ENCODE data around the gene CCDC172. TPM values are rescaled to one million over a fixed set of nuclear protein-coding genes. Genes with fewer than 3 reads are reported as not detected.

The CCDC172 gene
- total RNA-seq, 1 experiment from 2014 or later = not detected

DNA sequence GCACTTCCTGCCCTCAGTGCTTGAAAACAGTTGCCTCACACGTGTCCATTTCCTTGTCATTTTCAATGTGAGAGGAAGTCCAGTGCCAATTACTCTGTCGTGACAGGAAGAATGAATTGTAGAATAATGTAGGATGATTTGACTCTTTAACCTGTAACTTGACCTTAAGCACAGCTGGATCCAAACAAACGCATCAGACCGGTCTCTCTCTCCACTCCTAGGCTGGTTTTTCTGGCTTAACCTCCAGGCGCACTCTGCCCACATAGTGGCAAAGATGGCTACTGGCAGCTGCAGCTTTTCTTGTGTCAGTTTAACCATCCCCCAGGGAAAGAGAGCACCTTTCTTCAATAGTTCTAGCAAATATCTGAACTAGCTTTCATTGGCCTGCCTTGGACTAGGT, 74.0 kb downstream of the CCDC172 start:
- no peak for DNase-seq
- Histone ChIP-seq H3K36me3 (no peaks in the 10 kb centered on the region), H3K4me3 (no peak overlapping the region), H3K9me3 (no peaks in the 10 kb centered on the region), H3K27me3 (no peaks in the 10 kb centered on the region)

DNA sequence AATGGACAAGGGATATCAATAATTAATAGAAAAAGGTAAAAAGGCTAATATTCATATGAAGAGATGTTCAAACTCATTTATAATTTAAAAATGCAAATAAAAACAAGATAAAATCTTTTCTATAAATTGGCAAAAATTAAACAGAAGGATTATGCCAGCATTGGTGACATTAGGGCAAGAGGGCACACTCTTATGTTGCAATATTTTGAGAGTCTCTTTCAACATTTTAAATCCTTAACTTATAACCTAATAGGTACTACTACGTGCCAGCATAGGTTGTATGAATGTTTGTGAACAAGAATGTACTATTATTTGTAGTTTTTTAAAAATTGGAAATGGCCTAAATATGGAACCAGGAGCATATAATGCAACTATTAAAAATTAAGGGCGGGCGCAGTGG, 78.6 kb downstream of the CCDC172 start:
- DNase-seq = no peak
- peaks cover 11% of the 10 kb centered on the region for H3K27me3 ChIP-seq
- H3K36me3 ChIP-seq = no peaks in the 10 kb centered on the region
- H3K9me3 ChIP-seq = no peaks in the 10 kb centered on the region
- no peak overlapping the region for H3K4me3 ChIP-seq

DNA sequence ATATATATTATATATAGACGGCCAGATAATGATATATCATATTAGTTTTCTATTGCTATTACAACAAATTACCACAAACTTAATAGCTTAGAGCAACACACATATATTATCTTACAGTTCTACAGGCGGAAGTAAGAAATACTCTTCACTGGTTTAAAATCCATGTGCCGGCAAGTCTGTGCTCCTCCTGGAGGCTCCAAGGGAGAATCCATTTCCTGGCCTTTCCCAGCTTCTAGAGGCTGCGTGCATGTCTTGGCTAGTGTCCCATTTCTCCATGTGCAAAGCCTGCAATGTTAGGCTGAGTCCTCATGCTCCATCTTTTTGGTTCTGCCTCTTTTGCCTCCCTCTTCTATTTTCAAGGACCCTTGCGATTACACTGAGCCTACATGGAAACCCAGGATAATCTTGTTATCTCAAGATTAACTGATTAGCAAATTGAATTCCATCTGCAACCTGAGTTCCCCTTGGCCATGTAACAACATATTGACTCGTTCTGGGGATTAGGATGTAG, 79.5 kb downstream of the CCDC172 start:
- no peak for DNase-seq
- Histone ChIP-seq H3K4me3 (no peak overlapping the region), H3K36me3 (no peaks in the 10 kb centered on the region), H3K27me3 (peaks cover 11% of the 10 kb centered on the region), H3K9me3 (no peaks in the 10 kb centered on the region; the same call in 1 of the 2 replicates)

DNA sequence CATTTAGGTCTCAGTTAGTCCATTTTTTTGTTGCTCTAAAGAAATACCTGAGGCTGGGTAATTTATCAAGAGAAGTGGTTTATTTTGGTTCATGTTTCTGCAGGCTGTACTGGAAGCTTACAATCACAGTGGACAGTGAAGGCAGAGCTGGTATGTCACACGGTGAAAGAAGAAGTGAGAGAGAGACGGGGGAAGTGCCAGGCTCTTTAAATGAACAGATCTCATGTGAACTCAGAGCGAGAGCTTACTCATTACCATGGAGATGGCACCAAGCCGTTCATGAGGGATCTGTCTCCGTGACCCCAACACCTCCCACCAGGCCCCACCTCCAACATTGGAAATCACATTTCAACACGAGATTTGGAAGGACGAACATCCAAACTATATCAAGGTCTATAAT, 84.5 kb downstream of the CCDC172 start:
- H3K9me3 ChIP-seq = no peaks in the 10 kb centered on the region; the same call in 1 of the 2 replicates
- no peak overlapping the region for H3K4me3 ChIP-seq
- peaks cover 11% of the 10 kb centered on the region for H3K27me3 ChIP-seq
- DNase-seq = no peak
- no peaks in the 10 kb centered on the region for H3K36me3 ChIP-seq

DNA sequence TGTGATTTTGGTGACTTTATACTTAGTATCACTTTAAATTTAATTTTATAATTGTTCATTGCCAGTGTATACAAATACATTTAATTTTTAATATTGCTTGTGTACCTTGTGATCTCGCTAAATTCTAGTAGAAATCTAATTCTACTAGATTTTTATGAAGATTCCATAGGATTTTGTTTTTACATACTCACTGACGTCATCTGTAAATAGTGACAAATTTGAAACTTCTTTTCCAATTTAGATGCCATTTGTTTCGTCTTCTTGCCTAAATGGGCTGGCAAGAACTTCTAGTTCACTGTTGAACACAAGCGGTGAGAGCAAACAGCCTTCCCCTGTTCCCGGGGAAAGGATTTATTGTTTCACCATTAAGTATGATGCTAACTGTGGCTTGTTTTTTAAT, 86.1 kb downstream of the CCDC172 start:
- H3K36me3 ChIP-seq = no peaks in the 10 kb centered on the region
- no peaks in the 10 kb centered on the region; the same call in 1 of the 2 replicates for H3K9me3 ChIP-seq
- DNase-seq = no peak
- H3K27me3 ChIP-seq = peaks cover 3% of the 10 kb centered on the region
- H3K4me3 ChIP-seq = no peak overlapping the region

DNA sequence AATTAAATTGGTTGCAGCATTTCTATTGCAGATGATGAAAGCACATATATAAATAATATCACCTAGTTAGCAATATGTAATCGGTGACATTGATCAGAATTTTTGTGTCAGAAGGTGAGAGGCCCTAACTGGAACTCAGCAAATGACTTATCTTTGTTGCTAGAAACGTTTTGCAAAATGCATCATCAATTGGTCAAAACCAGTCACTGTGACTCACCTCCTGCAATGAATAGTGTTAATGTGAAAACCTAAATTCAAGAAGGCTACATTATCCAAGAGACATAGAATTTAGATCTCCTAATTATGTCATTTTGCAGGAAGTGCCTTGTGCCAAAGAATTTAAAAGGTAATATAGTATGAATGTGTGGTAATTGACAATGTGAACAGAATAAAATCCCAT, 93.6 kb downstream of the CCDC172 start:
- Histone ChIP-seq H3K27me3 (no peaks in the 10 kb centered on the region), H3K9me3 (no peaks in the 10 kb centered on the region), H3K36me3 (no peaks in the 10 kb centered on the region), H3K4me3 (no peak overlapping the region)
- no peak for DNase-seq

DNA sequence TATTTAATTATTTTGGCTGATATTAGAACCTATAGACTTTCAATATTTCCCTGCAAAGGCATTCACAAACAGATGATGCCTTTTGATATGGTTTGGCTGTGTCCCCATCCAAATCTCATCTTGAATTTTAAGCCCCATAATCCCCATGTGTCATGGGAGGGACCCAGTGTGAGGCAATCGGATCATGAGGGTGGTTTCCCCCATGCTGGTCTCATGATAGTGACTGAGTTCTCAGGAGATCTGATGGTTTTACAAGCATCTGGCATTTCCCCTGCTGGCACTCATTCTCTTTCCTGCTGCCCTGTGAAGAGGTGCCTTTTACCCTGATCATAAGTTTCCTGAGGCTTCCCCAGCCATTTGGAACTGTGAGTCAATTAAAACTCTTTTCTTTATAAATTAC, 94.1 kb downstream of the CCDC172 start:
- DNase-seq = peak; percentile 44
- Histone ChIP-seq H3K4me3 (no peak overlapping the region), H3K27me3 (no peaks in the 10 kb centered on the region), H3K36me3 (no peaks in the 10 kb centered on the region), H3K9me3 (no peaks in the 10 kb centered on the region)

DNA sequence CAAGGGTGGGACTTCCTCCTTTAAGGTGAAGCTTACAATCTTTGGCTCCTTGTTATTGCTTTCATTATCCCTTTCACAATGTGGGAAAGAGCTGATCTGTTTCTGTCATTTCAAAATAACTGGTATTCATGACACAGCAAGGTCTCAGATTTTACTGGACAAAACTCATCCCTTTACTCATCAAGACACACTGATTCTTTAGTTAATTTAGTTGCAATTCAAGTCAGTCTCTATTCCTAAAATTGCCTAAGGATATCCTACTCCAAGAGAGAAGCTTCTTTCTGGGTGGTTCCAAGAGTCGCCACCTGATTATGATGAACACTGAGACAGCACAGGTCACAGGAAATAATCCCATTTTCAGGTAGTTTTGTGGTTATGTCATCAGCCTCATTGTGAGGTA, 97.6 kb downstream of the CCDC172 start:
- H3K9me3 ChIP-seq = no peaks in the 10 kb centered on the region
- H3K36me3 ChIP-seq = no peaks in the 10 kb centered on the region
- DNase-seq = no peak
- no peaks in the 10 kb centered on the region for H3K27me3 ChIP-seq
- no peak overlapping the region for H3K4me3 ChIP-seq

DNA sequence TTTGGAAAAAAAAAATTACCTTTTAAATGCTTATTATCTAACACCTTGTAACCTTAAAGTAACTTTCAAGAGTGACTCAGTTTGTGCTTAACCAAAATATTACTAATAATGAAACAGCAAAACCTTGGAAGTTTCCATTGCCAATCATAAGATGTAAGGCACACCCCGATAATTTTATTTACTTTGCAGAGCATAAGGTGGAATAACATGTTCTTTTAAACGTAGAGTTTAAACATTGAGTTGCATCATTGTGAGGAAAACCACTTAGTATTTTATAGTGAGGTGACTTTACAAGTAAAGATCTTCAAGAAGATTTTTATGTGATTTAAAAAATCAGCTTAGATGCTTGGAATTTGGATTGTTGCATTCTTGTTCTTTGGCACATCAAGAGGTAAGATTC, 103.4 kb downstream of the CCDC172 start, which contains the start of gene PNLIPRP3:
TSS of gene PNLIPRP3 (plus strand) at position 177 of the 400 bp plus-strand sequence. CDS start at position 343, 166 bp downstream.
- no peak for DNase-seq
- Histone ChIP-seq H3K4me3 (no peak within 1 kb of the TSS), H3K36me3 (no peaks in the 10 kb centered on the region), H3K9me3 (no peaks in the 10 kb centered on the region), H3K27me3 (no peaks in the 10 kb centered on the region; the same call in none of the 2 replicates)

DNA sequence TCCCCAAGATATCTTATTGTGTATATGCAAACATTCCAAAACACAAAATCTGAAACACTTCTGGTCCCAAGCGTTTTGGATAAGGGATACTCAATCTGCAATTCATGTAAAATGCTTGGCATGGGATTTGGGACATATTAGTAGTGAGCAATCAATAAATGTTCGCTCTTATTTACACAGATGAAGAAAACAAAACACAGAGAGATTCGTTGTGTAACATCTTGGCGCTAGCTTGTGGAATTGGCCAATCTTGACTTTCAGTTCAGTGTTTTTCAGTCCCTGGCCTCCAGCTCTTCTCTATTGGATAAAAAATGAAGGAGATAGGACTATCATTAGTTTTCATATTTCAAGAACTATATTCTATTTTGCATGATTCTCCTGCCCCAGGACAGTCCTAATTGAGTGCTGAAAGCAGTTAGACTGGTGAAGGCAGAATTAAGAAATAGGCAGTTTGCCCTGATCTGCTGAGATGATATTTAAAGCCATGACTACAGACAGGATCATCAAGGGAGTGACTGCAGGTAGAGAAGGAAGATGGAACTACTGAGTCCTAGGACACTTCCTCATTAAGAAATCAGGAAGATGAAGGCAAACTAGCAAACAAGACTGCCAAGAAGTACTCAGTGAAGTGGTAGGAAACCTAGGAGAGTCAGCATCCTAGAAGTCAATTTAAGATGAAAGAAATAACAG, 105.2 kb downstream of the CCDC172 start:
- Histone ChIP-seq H3K27me3 (no peaks in the 10 kb centered on the region; the same call in none of the 2 replicates), H3K36me3 (no peaks in the 10 kb centered on the region), H3K4me3 (no peak overlapping the region), H3K9me3 (no peaks in the 10 kb centered on the region)
- DNase-seq = no peak

Other genes with a start within 250 kb of the CCDC172 start
- 27.6 and 47.6 TPM in 2 replicates for gene GFRA1, start 51.2 kb upstream of the CCDC172 start, total RNA-seq (2014; rRNA removed; shearing (Covaris generic); ENCODE audit: low replicate concordance)
- gene PNLIPRP3, start 103.4 kb downstream of the CCDC172 start, total RNA-seq (2014; rRNA removed; shearing (Covaris generic); ENCODE audit: low replicate concordance) = not detected in 2 replicates
- gene PNLIP, start 221.5 kb downstream of the CCDC172 start, total RNA-seq (2014; rRNA removed; shearing (Covaris generic); ENCODE audit: low replicate concordance) = not detected in 2 replicates

Data from MG63 (cell line).